ENCODE measurements around the gene RIC8B. TPM values are rescaled to one million over a fixed set of nuclear protein-coding genes. Genes with fewer than 3 reads are reported as not detected.

The RIC8B gene
- total RNA-seq, 1 donor from 2014 or later, result 33.8 TPM

- peaks cover 3% of the 10 kb centered on the region for H3K36me3 Mint-ChIP-seq (ENCODE audit: low read depth)
- no peak overlapping the region for H3K27ac Mint-ChIP-seq (ENCODE audit: unreplicated experiment)
- no peaks in the 10 kb centered on the region for H3K27me3 Mint-ChIP-seq (ENCODE audit: low read depth)
- no peaks in the 10 kb centered on the region for H3K9me3 Mint-ChIP-seq
- DNase-seq (ENCODE audit: low read depth, low spot score), result no peak
- TF ChIP-seq, protein P1, sequence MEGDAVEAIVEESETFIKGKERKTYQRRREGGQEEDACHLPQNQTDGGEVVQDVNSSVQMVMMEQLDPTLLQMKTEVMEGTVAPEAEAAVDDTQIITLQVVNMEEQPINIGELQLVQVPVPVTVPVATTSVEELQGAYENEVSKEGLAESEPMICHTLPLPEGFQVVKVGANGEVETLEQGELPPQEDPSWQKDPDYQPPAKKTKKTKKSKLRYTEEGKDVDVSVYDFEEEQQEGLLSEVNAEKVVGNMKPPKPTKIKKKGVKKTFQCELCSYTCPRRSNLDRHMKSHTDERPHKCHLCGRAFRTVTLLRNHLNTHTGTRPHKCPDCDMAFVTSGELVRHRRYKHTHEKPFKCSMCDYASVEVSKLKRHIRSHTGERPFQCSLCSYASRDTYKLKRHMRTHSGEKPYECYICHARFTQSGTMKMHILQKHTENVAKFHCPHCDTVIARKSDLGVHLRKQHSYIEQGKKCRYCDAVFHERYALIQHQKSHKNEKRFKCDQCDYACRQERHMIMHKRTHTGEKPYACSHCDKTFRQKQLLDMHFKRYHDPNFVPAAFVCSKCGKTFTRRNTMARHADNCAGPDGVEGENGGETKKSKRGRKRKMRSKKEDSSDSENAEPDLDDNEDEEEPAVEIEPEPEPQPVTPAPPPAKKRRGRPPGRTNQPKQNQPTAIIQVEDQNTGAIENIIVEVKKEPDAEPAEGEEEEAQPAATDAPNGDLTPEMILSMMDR (conservative IDR thresholded peaks at IDR 0.05), result no peak
- peaks cover 36% of the 10 kb centered on the region for H3K4me1 Mint-ChIP-seq
- H3K4me3 Mint-ChIP-seq, result no peak overlapping the region
These were observed 115.6 kb downstream of the RIC8B start for GRCh38 chr12:106889950-106890626.

GRCh38 chr12:106892075-106892474, 117.6 kb downstream of the RIC8B start:
- Mint-ChIP-seq H3K27me3 (ENCODE audit: low read depth) (no peaks in the 10 kb centered on the region), H3K9me3 (no peaks in the 10 kb centered on the region), H3K27ac (ENCODE audit: unreplicated experiment) (no peak overlapping the region), H3K36me3 (ENCODE audit: low read depth) (peaks cover 3% of the 10 kb centered on the region), H3K4me3 (no peak overlapping the region), H3K4me1 (peaks cover 36% of the 10 kb centered on the region)
- DNase-seq (ENCODE audit: low read depth, low spot score), result no peak
- TF ChIP-seq, protein P1 (conservative IDR thresholded peaks at IDR 0.05), result no peak

GRCh38 chr12:106893451-106893850, 119.0 kb downstream of the RIC8B start:
- Mint-ChIP-seq H3K4me3 (no peak overlapping the region), H3K27me3 (ENCODE audit: low read depth) (no peaks in the 10 kb centered on the region), H3K27ac (ENCODE audit: unreplicated experiment) (no peak overlapping the region), H3K9me3 (no peaks in the 10 kb centered on the region), H3K36me3 (ENCODE audit: low read depth) (no peaks in the 10 kb centered on the region), H3K4me1 (peaks cover 36% of the 10 kb centered on the region)
- TF ChIP-seq, protein P1 (conservative IDR thresholded peaks at IDR 0.05), result no peak
- DNase-seq (ENCODE audit: low read depth, low spot score), result no peak

DNA sequence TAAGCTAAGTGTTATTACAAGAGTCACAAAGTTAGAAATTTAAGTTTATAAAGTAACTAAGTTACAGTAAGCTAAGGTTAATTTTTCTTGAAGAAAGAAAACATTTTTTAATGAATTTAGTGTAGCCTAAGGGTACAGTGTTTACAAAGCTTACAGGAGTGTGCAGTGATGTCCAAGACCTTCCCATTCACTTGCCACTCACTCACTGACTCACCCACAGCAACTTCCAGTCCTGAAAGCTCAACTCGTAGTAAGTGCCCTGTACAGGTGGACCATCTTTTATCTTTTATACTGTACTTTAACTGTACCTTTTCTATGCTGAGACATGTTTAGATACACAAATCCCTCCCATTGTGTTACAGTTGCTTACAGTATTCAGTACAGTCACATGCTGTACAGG, 120.3 kb downstream of the RIC8B start:
- no peak overlapping the region for H3K27ac Mint-ChIP-seq (ENCODE audit: unreplicated experiment)
- H3K36me3 Mint-ChIP-seq (ENCODE audit: low read depth), result no peaks in the 10 kb centered on the region
- H3K4me1 Mint-ChIP-seq, result peaks cover 41% of the 10 kb centered on the region
- no peaks in the 10 kb centered on the region for H3K9me3 Mint-ChIP-seq
- no peak overlapping the region for H3K4me3 Mint-ChIP-seq
- no peak for DNase-seq (ENCODE audit: low read depth, low spot score)
- H3K27me3 Mint-ChIP-seq (ENCODE audit: low read depth), result no peaks in the 10 kb centered on the region
- TF ChIP-seq, protein P1 (conservative IDR thresholded peaks at IDR 0.05), result no peak

- no peaks in the 10 kb centered on the region for H3K9me3 Mint-ChIP-seq
- H3K36me3 Mint-ChIP-seq (ENCODE audit: low read depth), result no peaks in the 10 kb centered on the region
- no peak overlapping the region for H3K27ac Mint-ChIP-seq (ENCODE audit: unreplicated experiment)
- TF ChIP-seq, protein P1 (conservative IDR thresholded peaks at IDR 0.05), result no peak
- H3K27me3 Mint-ChIP-seq (ENCODE audit: low read depth), result no peaks in the 10 kb centered on the region
- DNase-seq (ENCODE audit: low read depth, low spot score), result no peak
- peaks cover 49% of the 10 kb centered on the region for H3K4me1 Mint-ChIP-seq
- H3K4me3 Mint-ChIP-seq, result no peak overlapping the region
These were observed 122.1 kb downstream of the RIC8B start for GRCh38 chr12:106896603-106897002.

All from neural crest cell (in vitro differentiated cells).